Islet precursor cell (in vitro differentiated cells): ENCODE measurements around the gene TNK2.
"Not testable (repeated sequence)": the region's sequence is repeated elsewhere in the genome, so short reads cannot be mapped to it uniquely, and the experiment has no call there.

Experiments
- DNase-seq: peaks from one replicate; pipeline ENCODE4 v3.0.0-alpha.2; 2018

The TNK2 gene

DNA sequence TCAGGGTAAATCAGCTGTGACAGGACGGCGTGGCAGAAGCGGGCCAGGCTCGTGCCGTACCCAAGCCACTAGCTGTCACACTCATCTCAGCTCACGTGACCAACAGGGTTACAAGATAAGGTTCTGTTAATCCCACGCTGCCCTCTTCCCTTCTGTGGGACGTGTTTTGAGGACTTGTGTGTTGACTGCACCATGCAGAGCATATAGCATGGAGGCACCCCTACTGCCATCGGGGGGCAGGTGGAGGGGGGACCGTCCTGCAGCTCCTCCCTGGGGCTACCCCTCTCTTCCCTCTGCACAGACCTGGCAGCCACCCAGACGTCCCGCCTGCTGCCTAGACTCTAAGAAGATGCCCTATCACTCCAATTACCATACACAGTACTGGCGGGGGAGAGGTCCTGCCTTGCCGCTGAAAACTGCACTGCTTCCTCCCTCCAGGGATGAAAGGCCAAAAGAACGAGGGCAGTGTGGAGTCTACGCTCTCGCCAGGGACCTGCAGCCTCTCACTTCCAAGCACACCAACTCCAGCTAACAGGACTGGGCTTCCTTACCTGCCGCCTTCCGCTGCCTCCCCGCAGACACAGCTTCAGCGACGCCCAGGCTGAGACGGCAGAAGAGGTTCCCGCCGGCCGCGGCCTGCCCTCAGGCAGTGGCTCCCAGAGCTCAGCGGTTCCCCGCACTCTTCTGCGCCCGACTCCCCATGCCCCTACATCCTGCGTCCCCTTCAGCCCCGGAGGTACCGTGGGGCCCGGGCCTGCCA lies at the start of gene TNK2:
TNK2 (minus strand) TSS at position 618 of the 760 bp plus-strand sequence. CDS start 19,963 bp downstream, outside the sequence.
- peak; percentile 77 for DNase-seq

- DNase-seq = no peak
Observed at GRCh38 chr3:195956577-195956976, 48.2 kb upstream of the TNK2 start.

DNA sequence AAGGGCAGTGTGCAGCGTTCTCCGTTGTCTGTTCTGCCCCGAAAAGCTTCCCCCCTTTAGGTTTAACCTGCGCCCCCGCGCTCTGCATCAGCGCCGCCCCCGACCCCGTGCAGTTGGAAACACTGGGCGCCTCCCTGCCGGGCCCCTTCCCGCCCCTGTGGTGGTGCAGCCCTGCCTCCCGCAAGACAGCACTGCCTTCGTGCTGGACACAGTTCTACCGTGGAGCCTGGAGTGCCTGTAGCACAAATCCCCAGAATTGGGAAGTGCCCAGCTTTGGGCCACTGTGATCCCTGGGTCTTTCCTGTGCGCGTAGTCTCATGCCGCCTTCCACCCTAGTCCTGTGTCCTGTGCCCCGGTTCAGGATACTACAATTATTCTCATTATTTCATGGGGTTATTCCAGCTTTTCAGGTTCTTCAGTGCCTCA lies 47.1 kb upstream of the TNK2 start:
- DNase-seq = peak; percentile 56

GRCh38 chr3:195954752-195955119 lies 46.4 kb upstream of the TNK2 start:
- not testable (repeated sequence) for DNase-seq

- DNase-seq = peak; percentile 90
Observed at GRCh38 chr3:195954052-195954751, 45.9 kb upstream of the TNK2 start.

DNA sequence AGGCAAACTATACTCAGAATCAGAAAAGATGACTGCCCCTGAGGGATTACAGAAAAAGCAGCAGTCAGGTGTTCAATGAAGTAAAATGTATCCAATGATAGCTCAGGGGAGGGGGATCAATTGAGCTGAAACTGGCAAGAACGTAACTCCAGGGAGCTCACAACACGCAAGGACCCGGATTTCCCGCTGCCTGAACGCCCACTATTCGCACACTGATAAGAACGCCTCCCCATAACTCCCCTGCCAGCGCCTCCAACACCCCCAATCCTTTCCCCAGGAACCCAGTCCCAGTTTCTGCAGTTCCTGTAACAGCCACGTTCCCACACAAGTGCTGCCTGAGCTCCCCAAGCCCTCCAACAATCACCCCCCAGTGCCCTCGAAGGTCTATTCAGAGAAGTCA lies 44.2 kb upstream of the TNK2 start:
- DNase-seq = not testable (repeated sequence)

DNA sequence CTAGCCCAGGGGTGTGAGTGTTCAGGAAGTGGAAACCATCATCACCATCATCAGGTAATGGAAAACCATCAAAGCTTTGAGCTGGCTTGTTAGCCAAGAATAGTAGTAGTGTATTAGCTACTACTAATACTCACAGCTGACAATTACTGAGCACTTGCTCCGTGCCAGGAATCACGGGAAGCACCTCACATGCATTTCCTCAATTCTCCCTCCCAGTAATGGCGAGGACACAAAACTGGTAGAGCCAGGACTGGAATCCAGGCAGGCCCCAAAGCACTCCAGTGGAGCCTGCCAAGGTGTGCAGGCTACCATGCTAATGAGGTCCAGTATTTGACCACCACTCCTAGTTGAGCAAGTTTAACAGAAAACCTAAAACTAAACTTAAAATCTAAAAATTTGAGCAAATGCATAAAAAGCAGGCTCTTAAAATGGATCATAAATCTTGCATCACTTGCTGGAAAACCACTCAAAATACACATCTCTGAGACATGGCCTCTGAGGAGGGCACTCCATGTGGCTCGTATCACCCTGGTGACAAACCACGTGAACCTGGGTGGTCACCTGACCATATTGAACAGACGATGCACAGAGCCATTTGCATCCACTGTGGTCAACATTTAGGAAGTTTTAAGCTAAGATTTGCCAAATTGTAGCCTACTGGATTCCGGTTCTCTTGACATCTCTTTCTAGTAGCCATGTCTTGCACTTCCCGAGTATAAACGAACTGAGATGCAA lies 43.3 kb upstream of the TNK2 start:
- DNase-seq = not testable (repeated sequence)

GRCh38 chr3:195950731-195951130 lies 42.4 kb upstream of the TNK2 start:
- peak; percentile 52 for DNase-seq

DNA sequence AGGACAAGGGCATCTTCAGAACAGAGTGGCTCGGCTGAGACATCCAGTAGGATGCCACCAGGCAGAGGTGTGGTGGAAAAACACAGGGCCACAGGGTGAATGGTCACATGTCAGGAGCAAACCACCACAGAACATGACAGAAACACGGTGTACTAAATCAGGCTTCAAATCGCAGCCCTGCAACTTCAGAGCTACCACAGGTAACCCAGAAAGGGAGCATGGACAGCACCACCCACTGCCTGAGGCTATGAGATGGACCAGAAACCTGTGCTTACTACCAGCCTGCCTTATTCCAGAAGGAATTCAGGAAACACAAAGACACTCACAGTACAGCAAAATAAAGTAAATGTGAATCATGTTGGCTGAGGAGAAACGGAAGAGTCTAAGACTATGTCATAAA lies 41.8 kb upstream of the TNK2 start:
- DNase-seq = peak; percentile 57

DNA sequence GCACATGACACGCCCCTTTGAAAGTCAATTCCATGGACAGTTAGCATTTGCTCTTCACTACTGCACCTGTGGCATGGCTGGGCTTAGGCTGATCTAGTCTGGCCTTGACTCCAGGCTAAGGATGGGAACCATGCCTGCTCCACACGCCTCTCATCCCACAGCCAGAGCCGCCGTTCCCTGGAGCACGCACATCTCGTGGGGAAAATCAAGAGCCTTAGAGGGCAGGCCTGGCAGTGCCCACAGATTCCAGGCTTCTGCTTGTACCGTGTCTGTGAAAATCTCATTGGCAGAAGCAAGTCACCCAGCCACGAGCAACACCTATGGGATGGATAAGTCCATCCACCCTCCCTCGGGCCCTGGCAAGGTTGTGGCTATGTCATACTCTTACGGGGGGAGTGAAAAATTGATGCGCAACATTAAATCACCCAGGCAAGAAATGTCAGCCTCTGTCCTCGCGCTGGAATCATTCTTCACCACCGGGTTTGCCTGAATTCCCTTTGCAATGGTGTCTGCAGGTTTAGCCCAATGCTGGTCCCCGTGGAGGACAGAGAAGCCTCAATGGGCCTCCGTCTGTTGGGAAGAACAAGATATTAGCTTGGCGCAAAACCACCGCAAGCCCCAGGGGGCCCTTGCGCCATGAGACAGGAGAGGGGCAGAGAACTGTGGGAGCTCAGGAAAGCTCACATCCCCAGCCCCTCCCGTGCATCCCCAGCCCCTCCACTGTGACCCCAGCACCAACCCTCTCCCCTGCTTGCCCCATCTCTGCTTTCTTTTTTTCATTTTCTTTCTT lies 38.8 kb upstream of the TNK2 start:
- peak; percentile 8 for DNase-seq

- not testable (repeated sequence) for DNase-seq
Observed at GRCh38 chr3:195941265-195941815, 33.0 kb upstream of the TNK2 start.

DNA sequence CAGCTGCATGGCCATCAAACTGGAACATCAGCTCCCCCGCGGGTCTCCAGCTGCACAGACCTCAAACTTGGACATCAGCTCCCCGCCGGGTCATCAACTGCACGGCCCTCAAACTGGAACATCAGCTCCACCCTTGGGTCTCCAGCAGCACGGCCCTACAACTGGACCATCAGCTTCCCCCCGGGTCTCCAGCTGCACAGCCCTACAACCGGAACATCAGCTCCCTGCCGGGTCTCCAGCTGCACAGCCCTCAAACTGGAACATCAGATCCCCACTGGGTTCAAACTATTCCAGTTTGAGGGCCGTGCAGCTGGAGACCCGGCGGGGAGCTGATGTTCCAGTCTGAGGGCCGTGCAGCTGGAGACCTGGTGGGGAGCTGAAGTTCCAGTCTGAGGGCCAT lies 32.5 kb upstream of the TNK2 start:
- not testable (repeated sequence) for DNase-seq

DNA sequence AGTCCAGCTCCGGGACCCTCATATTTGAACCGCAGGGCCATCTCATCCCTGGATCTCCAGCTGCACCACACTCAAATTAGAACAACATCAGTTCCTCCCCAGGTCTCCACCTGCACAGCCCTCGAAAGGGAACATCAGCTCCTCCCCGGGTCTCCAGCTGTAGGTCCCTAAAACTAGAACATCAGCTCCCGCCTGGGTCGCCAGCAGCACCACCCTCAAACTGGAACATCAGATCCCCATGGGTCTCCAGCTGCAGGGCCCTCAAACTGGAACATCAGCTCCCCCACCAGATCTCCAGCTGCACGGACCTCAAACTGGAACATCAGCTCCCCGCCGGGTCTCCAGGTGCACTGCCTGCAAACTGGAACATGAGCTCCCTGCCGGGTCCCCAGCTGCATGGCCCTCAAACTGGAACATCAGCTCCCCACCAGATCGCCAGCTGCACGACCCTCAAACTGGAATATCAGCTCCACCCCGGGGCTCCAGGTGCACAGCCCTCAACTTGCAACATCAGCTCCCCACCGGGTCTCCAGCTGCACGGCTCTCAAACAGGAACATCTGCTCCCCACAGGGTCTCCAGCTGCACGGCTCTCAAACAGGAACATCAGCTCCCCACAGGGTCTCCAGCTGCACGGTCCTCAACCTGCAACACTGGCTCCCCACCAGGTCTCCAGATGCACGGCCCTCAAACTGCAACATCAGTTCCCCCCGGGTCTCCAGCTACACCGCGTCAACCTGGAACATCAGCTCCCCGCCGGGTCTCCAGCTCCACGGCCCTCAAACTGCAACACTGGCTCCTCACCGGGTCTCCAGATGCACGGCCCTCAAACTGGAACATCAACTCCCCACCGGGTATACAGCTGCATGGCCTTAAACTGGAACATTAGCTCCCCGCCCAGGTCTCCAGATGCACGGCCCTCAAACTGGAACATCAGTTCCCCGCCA lies 31.4 kb upstream of the TNK2 start:
- DNase-seq = not testable (repeated sequence)

DNA sequence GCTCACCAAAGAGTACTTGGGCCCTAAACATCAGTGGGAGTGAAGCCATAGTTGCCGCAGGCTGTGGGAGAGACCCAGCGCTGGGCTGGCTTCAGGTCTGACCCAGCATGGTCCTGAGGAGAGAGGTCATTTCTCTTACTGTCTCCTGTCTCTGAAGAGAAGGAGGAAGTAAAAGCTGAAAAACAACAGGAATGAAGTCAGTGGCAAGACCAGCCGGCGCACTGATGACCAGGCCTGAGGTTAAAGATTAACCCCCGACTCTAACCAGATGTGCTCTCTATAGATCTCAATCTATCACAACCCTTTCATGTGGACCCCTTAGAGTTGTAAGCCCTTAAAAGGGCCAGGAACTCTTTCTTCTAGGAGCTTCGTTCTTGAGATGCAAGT lies 24.7 kb upstream of the TNK2 start:
- not testable (repeated sequence) for DNase-seq

- DNase-seq = no peak
Observed at GRCh38 chr3:195932418-195933043, 24.2 kb upstream of the TNK2 start.

DNA sequence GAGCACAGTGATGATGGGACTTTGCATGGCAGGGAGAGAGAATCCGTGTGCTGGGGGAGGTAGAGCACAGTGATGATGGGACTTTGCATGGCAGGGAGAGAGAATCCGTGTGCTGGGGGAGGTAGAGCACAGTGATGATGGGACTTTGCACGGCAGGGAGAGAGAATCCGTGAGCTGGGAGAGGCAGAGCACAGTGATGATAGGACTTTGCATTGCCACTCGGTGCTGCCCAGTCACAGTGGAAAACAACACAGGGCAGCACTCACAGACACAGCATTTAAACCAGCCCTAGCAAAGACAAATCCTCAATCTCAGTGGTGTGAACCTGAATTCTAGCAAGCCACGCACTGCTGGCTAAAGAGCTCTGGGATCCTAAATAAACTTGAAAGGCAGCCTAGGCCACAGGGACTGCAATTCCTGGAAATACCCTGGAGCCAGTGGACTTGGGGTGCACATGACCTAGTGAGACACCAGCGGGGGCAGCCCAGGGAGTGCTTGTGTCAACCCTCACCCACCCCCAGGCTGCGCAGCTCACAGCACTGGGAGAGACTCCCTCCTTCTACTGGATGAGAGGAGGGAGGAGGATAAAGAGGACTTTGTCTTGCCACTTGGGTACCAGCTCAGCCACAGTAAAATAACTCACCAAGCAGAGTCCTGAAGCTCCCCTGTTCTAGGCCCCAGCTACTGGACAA lies 23.4 kb upstream of the TNK2 start:
- DNase-seq = no peak

DNA sequence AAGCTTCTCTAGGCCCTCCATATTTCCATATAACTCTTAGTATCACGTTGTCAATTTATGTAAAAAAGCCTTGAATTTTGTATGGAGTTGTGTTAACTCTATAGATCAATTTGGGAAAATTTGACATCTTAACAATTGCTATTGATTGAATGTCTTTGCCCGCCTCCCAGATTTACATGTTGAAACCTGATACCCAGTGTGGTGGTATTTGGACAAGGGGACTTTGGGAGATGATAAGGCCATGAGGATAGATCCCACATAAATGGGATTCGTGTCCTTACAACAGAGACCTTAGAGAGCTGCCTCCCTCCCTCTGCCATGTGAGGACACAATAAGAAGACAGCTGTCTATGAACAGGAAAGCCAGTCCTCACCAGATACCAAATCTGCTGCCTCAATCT lies 21.1 kb upstream of the TNK2 start:
- no peak for DNase-seq

- no peak for DNase-seq
Observed at GRCh38 chr3:195921334-195921791, 13.0 kb upstream of the TNK2 start.

DNA sequence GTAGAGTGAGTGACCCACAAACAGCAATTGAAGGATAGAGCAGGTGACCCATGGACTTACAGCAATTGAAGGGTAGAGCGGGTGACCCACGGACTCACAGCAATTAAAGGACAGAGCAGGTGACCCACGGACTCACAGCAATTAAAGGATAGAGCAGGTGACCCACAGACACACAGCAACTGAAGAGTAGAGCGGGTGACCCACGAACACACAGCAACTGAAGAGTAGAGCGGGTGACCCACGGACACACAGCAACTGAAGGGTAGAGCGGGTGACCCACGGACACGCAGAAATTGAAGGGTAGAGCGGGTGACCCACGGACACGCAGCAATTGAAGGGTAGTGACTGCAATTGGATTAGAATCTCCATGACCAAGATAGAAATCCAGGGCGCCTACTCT lies 9.8 kb upstream of the TNK2 start:
- peak; percentile 35 for DNase-seq

DNA sequence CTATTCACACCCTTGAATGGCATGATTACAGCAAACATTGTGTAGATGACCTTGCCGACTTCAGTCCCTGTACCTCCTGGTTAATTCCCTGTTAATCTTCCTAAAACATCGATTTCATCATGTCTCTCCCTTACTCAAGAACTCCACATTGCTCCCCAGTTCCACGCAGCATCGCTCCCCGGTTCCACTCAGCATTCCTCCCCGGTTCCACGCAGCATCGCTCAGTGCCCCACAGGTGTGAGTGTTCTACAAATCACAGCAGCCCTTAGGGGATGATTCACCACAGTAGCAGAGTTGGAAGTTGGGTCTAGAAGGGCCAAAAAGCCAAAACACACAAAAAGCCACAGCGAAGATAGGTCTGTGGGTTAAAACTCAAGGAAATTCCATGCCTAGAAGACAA lies 8.6 kb upstream of the TNK2 start:
- peak; percentile 28 for DNase-seq
